GM12878 (cell line): ENCODE data around the gene BIRC7.

Source experiments
- IKZF1 ChIP-seq: fragments of 450-650 bp; conservative IDR thresholded peaks from 2 replicates; pipeline ENCODE4 v1.6.1; 2017; ENCODE audit warnings: antibody characterized with exemption, mild to moderate bottlenecking
- TF ChIP-seq, protein P1 (sequence below): IDR thresholded peaks from 2 replicates; pipeline ENCODE4 v1.6.1; 2012; ENCODE audit warnings: low read depth, low read length, improper control_type of control experiment
- TF ChIP-seq, protein P2 (sequence below), 3 experiments: IDR thresholded peaks in 2 of 3; conservative IDR thresholded peaks in 1 of 3; 2 replicates each; pipeline ENCODE4 v1.5.1; 2011; ENCODE audit warnings: low read depth in 3 of 3, low read length in 3 of 3, mild to moderate bottlenecking in 3 of 3, control low read depth in 2 of 3, moderate library complexity in 2 of 3, inconsistent platforms in 1 of 3, mixed read lengths in 1 of 3; ENCODE audit not compliant: control insufficient read depth in 2 of 3, insufficient read depth in 1 of 3; ENCODE audit errors: extremely low read depth in 1 of 3
- TF ChIP-seq, protein P3 (sequence below): IDR thresholded peaks from 2 replicates; pipeline ENCODE4 v1.6.1; 2012; ENCODE audit warnings: mild to moderate bottlenecking, low read depth, low read length

DNA sequence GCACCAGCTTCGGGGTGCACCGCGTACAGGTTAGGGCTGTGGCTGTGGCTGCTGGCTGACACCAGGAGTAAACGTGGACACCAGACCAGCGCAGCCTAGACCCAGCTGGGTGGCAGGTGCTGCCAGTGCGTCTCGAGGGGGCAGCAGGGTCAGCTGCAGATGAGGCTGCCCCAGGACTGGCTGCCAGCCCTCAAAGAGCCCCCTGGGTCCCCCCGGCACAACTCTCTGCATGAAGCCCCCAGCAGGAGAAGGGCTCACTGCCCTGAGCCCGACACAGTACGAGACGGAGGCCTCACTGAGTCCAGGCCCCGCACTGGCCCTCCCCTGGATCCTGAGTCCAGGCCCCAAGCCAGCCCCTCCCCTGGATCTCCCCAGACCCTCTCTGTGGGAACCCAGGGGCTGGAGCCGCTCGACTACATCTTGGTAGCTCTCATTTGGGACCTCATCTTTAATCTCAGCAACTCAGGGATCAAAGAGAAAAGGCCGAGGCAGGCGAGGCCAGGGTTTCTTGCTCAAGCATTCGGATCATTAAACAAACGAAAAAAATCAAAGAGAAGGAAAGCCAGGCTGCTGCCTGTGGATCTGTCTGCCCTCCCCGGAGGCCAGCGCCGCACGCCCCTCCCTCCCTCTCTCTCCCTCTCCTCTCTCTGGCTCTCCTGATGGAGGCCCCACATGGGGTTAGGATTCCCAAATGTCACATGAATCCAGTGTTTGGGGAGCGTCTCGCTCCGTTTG, 25.5 kb downstream of the BIRC7 start:
- no peak for TF ChIP-seq IKZF1
- TF ChIP-seq, protein P1, sequence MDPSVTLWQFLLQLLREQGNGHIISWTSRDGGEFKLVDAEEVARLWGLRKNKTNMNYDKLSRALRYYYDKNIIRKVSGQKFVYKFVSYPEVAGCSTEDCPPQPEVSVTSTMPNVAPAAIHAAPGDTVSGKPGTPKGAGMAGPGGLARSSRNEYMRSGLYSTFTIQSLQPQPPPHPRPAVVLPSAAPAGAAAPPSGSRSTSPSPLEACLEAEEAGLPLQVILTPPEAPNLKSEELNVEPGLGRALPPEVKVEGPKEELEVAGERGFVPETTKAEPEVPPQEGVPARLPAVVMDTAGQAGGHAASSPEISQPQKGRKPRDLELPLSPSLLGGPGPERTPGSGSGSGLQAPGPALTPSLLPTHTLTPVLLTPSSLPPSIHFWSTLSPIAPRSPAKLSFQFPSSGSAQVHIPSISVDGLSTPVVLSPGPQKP = no peak
- TF ChIP-seq, protein P2, sequence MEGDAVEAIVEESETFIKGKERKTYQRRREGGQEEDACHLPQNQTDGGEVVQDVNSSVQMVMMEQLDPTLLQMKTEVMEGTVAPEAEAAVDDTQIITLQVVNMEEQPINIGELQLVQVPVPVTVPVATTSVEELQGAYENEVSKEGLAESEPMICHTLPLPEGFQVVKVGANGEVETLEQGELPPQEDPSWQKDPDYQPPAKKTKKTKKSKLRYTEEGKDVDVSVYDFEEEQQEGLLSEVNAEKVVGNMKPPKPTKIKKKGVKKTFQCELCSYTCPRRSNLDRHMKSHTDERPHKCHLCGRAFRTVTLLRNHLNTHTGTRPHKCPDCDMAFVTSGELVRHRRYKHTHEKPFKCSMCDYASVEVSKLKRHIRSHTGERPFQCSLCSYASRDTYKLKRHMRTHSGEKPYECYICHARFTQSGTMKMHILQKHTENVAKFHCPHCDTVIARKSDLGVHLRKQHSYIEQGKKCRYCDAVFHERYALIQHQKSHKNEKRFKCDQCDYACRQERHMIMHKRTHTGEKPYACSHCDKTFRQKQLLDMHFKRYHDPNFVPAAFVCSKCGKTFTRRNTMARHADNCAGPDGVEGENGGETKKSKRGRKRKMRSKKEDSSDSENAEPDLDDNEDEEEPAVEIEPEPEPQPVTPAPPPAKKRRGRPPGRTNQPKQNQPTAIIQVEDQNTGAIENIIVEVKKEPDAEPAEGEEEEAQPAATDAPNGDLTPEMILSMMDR (IDR thresholded peaks at IDR 0.05 in 2 of 3, conservative IDR thresholded peaks at IDR 0.05 in 1 of 3; ENCODE audit: control insufficient read depth in 2 of 3, extremely low read depth in 1 of 3, insufficient read depth in 1 of 3, low read depth in 3 of 3, low read length in 3 of 3) = no peak
- TF ChIP-seq, protein P3, sequence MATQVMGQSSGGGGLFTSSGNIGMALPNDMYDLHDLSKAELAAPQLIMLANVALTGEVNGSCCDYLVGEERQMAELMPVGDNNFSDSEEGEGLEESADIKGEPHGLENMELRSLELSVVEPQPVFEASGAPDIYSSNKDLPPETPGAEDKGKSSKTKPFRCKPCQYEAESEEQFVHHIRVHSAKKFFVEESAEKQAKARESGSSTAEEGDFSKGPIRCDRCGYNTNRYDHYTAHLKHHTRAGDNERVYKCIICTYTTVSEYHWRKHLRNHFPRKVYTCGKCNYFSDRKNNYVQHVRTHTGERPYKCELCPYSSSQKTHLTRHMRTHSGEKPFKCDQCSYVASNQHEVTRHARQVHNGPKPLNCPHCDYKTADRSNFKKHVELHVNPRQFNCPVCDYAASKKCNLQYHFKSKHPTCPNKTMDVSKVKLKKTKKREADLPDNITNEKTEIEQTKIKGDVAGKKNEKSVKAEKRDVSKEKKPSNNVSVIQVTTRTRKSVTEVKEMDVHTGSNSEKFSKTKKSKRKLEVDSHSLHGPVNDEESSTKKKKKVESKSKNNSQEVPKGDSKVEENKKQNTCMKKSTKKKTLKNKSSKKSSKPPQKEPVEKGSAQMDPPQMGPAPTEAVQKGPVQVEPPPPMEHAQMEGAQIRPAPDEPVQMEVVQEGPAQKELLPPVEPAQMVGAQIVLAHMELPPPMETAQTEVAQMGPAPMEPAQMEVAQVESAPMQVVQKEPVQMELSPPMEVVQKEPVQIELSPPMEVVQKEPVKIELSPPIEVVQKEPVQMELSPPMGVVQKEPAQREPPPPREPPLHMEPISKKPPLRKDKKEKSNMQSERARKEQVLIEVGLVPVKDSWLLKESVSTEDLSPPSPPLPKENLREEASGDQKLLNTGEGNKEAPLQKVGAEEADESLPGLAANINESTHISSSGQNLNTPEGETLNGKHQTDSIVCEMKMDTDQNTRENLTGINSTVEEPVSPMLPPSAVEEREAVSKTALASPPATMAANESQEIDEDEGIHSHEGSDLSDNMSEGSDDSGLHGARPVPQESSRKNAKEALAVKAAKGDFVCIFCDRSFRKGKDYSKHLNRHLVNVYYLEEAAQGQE = no peak
